H9 (cell line): ENCODE measurements around the gene FAM193A. TPM values are rescaled to one million over a fixed set of nuclear protein-coding genes. Genes with fewer than 3 reads are reported as not detected.

Experiments used
- DNase-seq: peaks from one replicate; pipeline ENCODE4 v3.0.0-alpha.2; 2017
- H2AFZ ChIP-seq: one replicate; pipeline ENCODE4 v1.6.1; 2013; ENCODE audit warnings: mild to moderate bottlenecking, low read length, control low read depth, moderate library complexity
- H2AK5ac ChIP-seq: 2 replicates; pipeline ENCODE4 v1.6.1; 2013; ENCODE audit warnings: low read length, control low read depth, mixed read lengths; ENCODE audit not compliant: insufficient read length
- H2BK120ac ChIP-seq: one replicate; pipeline ENCODE4 v1.6.1; 2013; ENCODE audit warnings: low read depth, mild to moderate bottlenecking, low read length, control low read depth, inconsistent platforms; ENCODE audit not compliant: poor library complexity, severe bottlenecking
- H2BK12ac ChIP-seq: 2 replicates; pipeline ENCODE4 v1.6.1; 2013; ENCODE audit warnings: low read length, control low read depth, mixed read lengths, low read depth; ENCODE audit not compliant: insufficient read length
- H2BK15ac ChIP-seq: 2 replicates; pipeline ENCODE4 v1.6.1; 2013; ENCODE audit warnings: low read depth, low read length, control low read depth
- H2BK20ac ChIP-seq: one replicate; pipeline ENCODE4 v1.6.1; 2013; ENCODE audit warnings: low read depth, mild to moderate bottlenecking, low read length, control low read depth, inconsistent platforms; ENCODE audit not compliant: poor library complexity, severe bottlenecking
- H2BK5ac ChIP-seq: 2 replicates; pipeline ENCODE4 v1.6.1; 2013; ENCODE audit warnings: low read length, control low read depth, mixed read lengths; ENCODE audit not compliant: insufficient read length
- H3K14ac ChIP-seq: 2 replicates; pipeline ENCODE4 v1.6.1; 2013; ENCODE audit warnings: low read length, control low read depth; ENCODE audit not compliant: insufficient read depth
- H3K18ac ChIP-seq: 2 replicates; pipeline ENCODE4 v1.6.1; 2013; ENCODE audit warnings: low read depth, mild to moderate bottlenecking, mixed read lengths, low read length, control low read depth; ENCODE audit not compliant: insufficient read length
- H3K23ac ChIP-seq: 2 replicates; pipeline ENCODE4 v1.6.1; 2013; ENCODE audit warnings: low read length, control low read depth, mixed read lengths, low read depth; ENCODE audit not compliant: insufficient read length
- H3K23me2 ChIP-seq: 2 replicates; pipeline ENCODE4 v1.6.1; 2013; ENCODE audit warnings: low read depth, mild to moderate bottlenecking, mixed read lengths, low read length, control low read depth; ENCODE audit not compliant: insufficient read length, poor library complexity, severe bottlenecking
- H3K27ac ChIP-seq: 2 replicates; pipeline ENCODE4 v1.5.1; 2013; ENCODE audit warnings: low read length, control low read depth, mixed read lengths, low read depth; ENCODE audit not compliant: insufficient read length
- H3K27me3 ChIP-seq: 2 replicates; pipeline ENCODE4 v1.6.1; 2013; ENCODE audit warnings: low read length, control low read depth, inconsistent platforms; ENCODE audit not compliant: insufficient read depth
- H3K4ac ChIP-seq: 2 replicates; pipeline ENCODE4 v1.6.1; 2013; ENCODE audit warnings: low read depth, mild to moderate bottlenecking, control low read depth, inconsistent platforms, low read length, moderate library complexity
- H3K4me1 ChIP-seq: 2 replicates; pipeline ENCODE4 v1.6.1; 2013; ENCODE audit warnings: low read length, control low read depth, inconsistent platforms; ENCODE audit not compliant: insufficient read depth
- H3K4me2 ChIP-seq: 2 replicates; pipeline ENCODE4 v1.6.1; 2013; ENCODE audit warnings: low read length, control low read depth, mixed read lengths; ENCODE audit not compliant: insufficient read length, insufficient read depth
- H3K56ac ChIP-seq: 2 replicates; pipeline ENCODE4 v1.6.1; 2013; ENCODE audit warnings: low read depth, mild to moderate bottlenecking, mixed read lengths, low read length, control low read depth; ENCODE audit not compliant: insufficient read length
- H3K79me1 ChIP-seq: 2 replicates; pipeline ENCODE4 v1.6.1; 2013; ENCODE audit warnings: low read depth, mild to moderate bottlenecking, moderate library complexity, low read length, control low read depth, inconsistent platforms; ENCODE audit not compliant: insufficient read depth, poor library complexity, severe bottlenecking
- H3K79me2 ChIP-seq: 2 replicates; pipeline ENCODE4 v1.6.1; 2013; ENCODE audit warnings: low read length, control low read depth, inconsistent platforms; ENCODE audit not compliant: insufficient read depth
- H3K9ac ChIP-seq: 2 replicates; pipeline ENCODE4 v1.6.1; 2013; ENCODE audit warnings: low read length, control low read depth, mixed read lengths; ENCODE audit not compliant: insufficient read length; ENCODE audit errors: extremely low read depth
- H3K9me3 ChIP-seq: one replicate; pipeline ENCODE4 v1.6.1; 2013; ENCODE audit warnings: low read depth, low read length, inconsistent platforms; ENCODE audit not compliant: control insufficient read depth
- H3T11ph ChIP-seq: one replicate; pipeline ENCODE4 v1.6.1; 2013; ENCODE audit warnings: mild to moderate bottlenecking, low read length, control low read depth, inconsistent platforms
- H4K20me1 ChIP-seq: one replicate; pipeline ENCODE4 v1.6.1; 2013; ENCODE audit not compliant: control insufficient read depth, insufficient read length, insufficient read depth
- H4K5ac ChIP-seq: 2 replicates; pipeline ENCODE4 v1.6.1; 2013; ENCODE audit warnings: low read depth, mild to moderate bottlenecking, mixed read lengths, low read length, control low read depth; ENCODE audit not compliant: insufficient read length
- H4K8ac ChIP-seq: replicated peaks from 2 replicates; pipeline ENCODE4 v1.6.1; 2013; ENCODE audit warnings: low read length, control low read depth, mixed read lengths, low read depth; ENCODE audit not compliant: insufficient read length
- H4K91ac ChIP-seq: 2 replicates; pipeline ENCODE4 v1.6.1; 2013; ENCODE audit warnings: low read depth, mild to moderate bottlenecking, moderate library complexity, mixed read lengths, low read length, control low read depth; ENCODE audit not compliant: insufficient read length
- H3K27ac Mint-ChIP-seq, 3 experiments: 2 replicates in 2 of 3; 3 replicates in 1 of 3; pipeline ENCODE4 v1.8.0; 2020 to 2021; ENCODE audit warnings: mixed read lengths in 3 of 3, mild to moderate bottlenecking in 1 of 3, moderate library complexity in 1 of 3
- H3K27me3 Mint-ChIP-seq: 2 replicates; pipeline ENCODE4 v1.8.0; 2021; ENCODE audit warnings: low read depth, mild to moderate bottlenecking, moderate library complexity, mixed read lengths
- H3K36me3 Mint-ChIP-seq, 3 experiments: 2 replicates in 2 of 3; 3 replicates in 1 of 3; pipeline ENCODE4 v1.8.0; 2020 to 2021; ENCODE audit warnings: low read depth in 3 of 3, mixed read lengths in 3 of 3; ENCODE audit not compliant: insufficient read depth in 1 of 3
- H3K4me1 Mint-ChIP-seq, 2 experiments: 2 replicates each; pipeline ENCODE4 v1.8.0; 2020; ENCODE audit warnings: mixed read lengths in 2 of 2
- H3K4me3 Mint-ChIP-seq, 2 experiments: 2 replicates in 1 of 2; 3 replicates in 1 of 2; pipeline ENCODE4 v1.8.0; 2020 to 2021; ENCODE audit warnings: mild to moderate bottlenecking in 2 of 2, mixed read lengths in 2 of 2, moderate library complexity in 1 of 2
- H3K9me3 Mint-ChIP-seq, 2 experiments: 2 replicates in 1 of 2; 3 replicates in 1 of 2; pipeline ENCODE4 v1.8.0; 2020; ENCODE audit warnings: mild to moderate bottlenecking in 2 of 2, mixed read lengths in 2 of 2, moderate library complexity in 1 of 2
- WGBS: extraction: QIAGEN DNeasy Blood & Tissue Kit; methylation state at CpG from one replicate; pipeline ENCODE4 v1.1.7; 2013; ENCODE audit warnings: missing lambda C conversion rate, low lambda C conversion rate, mixed read lengths; ENCODE audit not compliant: insufficient read length; ENCODE audit errors: extremely low coverage; 5-methylcytosine and 5-hydroxymethylcytosine counted together
- total RNA-seq: library from RNA; stranded (reverse); gene quantifications from 2 replicates; pipeline ENCODE4 v1.2.1, GENCODE V29; 2021
- TF ChIP-seq, protein P1 (sequence below): fragments of 200-600 bp; sonication (generic); conservative IDR thresholded peaks from 3 replicates; pipeline ENCODE4 v1.8.0; 2021; ENCODE audit warnings: antibody characterized with exemption, mild to moderate bottlenecking

The FAM193A gene
- total RNA-seq, 1 experiment from 2014 or later: 36.9 TPM

- Histone ChIP-seq H2BK15ac (no peak overlapping the region), H3K79me1 (no peaks in the 10 kb centered on the region), H3K18ac (no peak overlapping the region), H2BK5ac (no peak overlapping the region), H2BK12ac (no peak overlapping the region), H2AK5ac (no peak overlapping the region), H3K14ac (no peak overlapping the region; the same call in 1 of the 2 replicates), H2AFZ (no peak overlapping the region), H4K5ac (no peak overlapping the region), H3T11ph (no peak overlapping the region), H2BK120ac (no peak overlapping the region), H4K91ac (no peak overlapping the region), H3K27me3 (no peaks in the 10 kb centered on the region), H3K4me2 (no peak overlapping the region), H3K9ac (no peak overlapping the region), H4K20me1 (no peaks in the 10 kb centered on the region), H3K56ac (no peak overlapping the region), H3K23ac (no peak overlapping the region), H3K27ac (no peak overlapping the region), H2BK20ac (no peak overlapping the region), H3K4me1 (no peaks in the 10 kb centered on the region), H4K8ac (no peak overlapping the region), H3K4ac (no peak overlapping the region), H3K79me2 (no peaks in the 10 kb centered on the region), H3K23me2 (no peaks in the 10 kb centered on the region), H3K9me3 (no peaks in the 10 kb centered on the region)
- Mint-ChIP-seq H3K4me3 (no peak overlapping the region), H3K27ac (peak overlapping the region in 1 of 3 experiments; percentile 53; a peak in 1 of 7 replicates), H3K9me3 (no peaks in the 10 kb centered on the region), H3K36me3 (peaks cover 38 to 94% (median 81%) of the 10 kb centered on the region in 3 experiments), H3K4me1 (no peaks in the 10 kb centered on the region), H3K27me3 (no peaks in the 10 kb centered on the region)
- DNase-seq: no peak
- no CpG with 5 or more reads among the region's 16 CpGs for WGBS
- TF ChIP-seq, protein P1, sequence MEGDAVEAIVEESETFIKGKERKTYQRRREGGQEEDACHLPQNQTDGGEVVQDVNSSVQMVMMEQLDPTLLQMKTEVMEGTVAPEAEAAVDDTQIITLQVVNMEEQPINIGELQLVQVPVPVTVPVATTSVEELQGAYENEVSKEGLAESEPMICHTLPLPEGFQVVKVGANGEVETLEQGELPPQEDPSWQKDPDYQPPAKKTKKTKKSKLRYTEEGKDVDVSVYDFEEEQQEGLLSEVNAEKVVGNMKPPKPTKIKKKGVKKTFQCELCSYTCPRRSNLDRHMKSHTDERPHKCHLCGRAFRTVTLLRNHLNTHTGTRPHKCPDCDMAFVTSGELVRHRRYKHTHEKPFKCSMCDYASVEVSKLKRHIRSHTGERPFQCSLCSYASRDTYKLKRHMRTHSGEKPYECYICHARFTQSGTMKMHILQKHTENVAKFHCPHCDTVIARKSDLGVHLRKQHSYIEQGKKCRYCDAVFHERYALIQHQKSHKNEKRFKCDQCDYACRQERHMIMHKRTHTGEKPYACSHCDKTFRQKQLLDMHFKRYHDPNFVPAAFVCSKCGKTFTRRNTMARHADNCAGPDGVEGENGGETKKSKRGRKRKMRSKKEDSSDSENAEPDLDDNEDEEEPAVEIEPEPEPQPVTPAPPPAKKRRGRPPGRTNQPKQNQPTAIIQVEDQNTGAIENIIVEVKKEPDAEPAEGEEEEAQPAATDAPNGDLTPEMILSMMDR: no peak
These were observed 158.2 kb downstream of the FAM193A start for GRCh38 chr4:2694691-2695090.
